ENCODE results near the gene DSCAM.

DSCAM gene

GRCh38 chr21:40194185-40194980 lies 652.6 kb downstream of the DSCAM start:
- TF ChIP-seq CTCF (IDR thresholded peaks at IDR 0.05), result no peak

- no peak for TF ChIP-seq CTCF (IDR thresholded peaks at IDR 0.05)
Observed at GRCh38 chr21:40191616-40192015, 655.3 kb downstream of the DSCAM start.

GRCh38 chr21:40191196-40191595 lies 655.8 kb downstream of the DSCAM start:
- no peak for TF ChIP-seq CTCF (IDR thresholded peaks at IDR 0.05)

GRCh38 chr21:40187946-40188654 lies 658.9 kb downstream of the DSCAM start:
- no peak for TF ChIP-seq CTCF (IDR thresholded peaks at IDR 0.05)

GRCh38 chr21:40187244-40187643 lies 659.7 kb downstream of the DSCAM start:
- TF ChIP-seq CTCF (IDR thresholded peaks at IDR 0.05), result no peak

- TF ChIP-seq CTCF (IDR thresholded peaks at IDR 0.05), result no peak
Observed at GRCh38 chr21:40186045-40186444, 660.9 kb downstream of the DSCAM start.

GRCh38 chr21:40185208-40185607 lies 661.8 kb downstream of the DSCAM start:
- TF ChIP-seq CTCF (IDR thresholded peaks at IDR 0.05), result no peak
